ENCODE results near the gene IQCN.
A peak's percentile ranks its signal among the peaks of the same experiment; 100 is the strongest.

Gene IQCN

GRCh38 chr19:18233224-18233825 is 40.9 kb downstream of the IQCN start:
- DNase-seq (ENCODE audit: low read depth): no peak

GRCh38 chr19:18232540-18233223 is 41.6 kb downstream of the IQCN start:
- no peak for DNase-seq (ENCODE audit: low read depth)

- DNase-seq (ENCODE audit: low read depth): no peak
Observed at GRCh38 chr19:18231775-18232174, 42.5 kb downstream of the IQCN start.

GRCh38 chr19:18230941-18231734 is 43.1 kb downstream of the IQCN start:
- no peak for DNase-seq (ENCODE audit: low read depth)

GRCh38 chr19:18229915-18230314 is 44.3 kb downstream of the IQCN start:
- no peak for DNase-seq (ENCODE audit: low read depth)

DNA sequence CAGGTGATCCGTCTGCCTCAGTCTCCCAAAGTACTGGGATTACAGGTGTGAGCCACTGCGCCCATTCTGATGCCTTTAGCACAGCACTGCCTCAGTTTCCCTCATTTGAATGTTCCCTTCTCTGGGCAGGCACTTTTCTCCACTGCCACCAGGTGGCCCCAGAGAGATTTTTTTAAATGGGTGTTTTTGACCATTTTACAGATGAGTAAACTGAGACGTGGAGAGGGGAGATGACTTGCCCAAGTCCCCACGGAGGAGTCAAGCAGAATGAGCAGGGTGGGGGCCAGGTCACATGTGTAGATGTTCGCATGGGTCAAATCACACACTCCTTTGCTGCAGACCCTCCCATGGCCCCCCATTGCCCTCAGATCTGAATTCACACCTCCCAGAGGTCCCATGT is 44.8 kb downstream of the IQCN start:
- DNase-seq (ENCODE audit: low read depth): no peak

- DNase-seq (ENCODE audit: low read depth): no peak
Observed at GRCh38 chr19:18227781-18228271, 46.4 kb downstream of the IQCN start.

DNA sequence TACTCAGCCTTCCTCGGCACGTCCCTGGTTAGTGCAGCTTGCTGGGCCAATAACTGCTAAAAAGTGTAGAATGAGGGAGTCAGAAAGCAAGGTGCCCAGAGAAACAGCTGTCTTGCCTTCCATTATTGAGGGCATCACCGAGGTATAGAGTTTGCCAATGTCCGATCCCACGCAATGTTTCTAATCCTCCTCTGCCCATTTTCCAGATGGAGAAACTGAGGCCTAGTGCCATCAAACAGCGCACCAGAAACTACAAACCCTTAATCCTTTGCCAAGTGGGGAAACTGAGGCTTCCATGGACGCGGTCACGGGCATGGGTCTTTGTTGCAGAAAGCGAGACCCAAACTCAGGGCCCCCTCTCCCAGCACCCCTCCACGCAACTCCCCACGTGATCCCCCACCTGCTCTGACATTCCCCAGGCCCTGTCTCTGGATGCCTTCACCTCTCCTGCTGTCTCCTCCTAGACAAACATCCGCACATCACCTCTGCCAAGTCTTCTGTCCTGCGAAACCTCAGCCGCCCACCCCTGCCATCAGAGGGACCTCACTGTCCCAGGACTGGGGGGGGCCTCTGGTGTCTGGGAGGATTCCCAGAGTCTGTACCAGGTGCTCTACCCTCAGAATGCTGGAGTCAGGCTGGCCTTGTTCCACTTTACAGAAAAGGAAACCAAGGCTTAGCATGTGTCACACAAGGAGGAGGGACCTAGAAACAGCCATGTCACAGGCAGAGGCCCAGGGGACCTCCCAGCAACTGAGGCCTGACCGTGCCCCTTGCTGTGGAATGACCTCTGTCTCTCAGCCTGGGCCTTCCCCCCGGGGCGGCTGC is 47.1 kb downstream of the IQCN start:
- no peak for DNase-seq (ENCODE audit: low read depth)

GRCh38 chr19:18225702-18226468 is 48.4 kb downstream of the IQCN start, which contains the start of gene PDE4C:
Gene PDE4C, minus strand, starts transcription at chr19:18226438. Its CDS starts 23 bp downstream, at chr19:18226415.
- DNase-seq (ENCODE audit: low read depth): no peak

- DNase-seq (ENCODE audit: low read depth): no peak
Observed at GRCh38 chr19:18225355-18225701, 48.9 kb downstream of the IQCN start.

DNA sequence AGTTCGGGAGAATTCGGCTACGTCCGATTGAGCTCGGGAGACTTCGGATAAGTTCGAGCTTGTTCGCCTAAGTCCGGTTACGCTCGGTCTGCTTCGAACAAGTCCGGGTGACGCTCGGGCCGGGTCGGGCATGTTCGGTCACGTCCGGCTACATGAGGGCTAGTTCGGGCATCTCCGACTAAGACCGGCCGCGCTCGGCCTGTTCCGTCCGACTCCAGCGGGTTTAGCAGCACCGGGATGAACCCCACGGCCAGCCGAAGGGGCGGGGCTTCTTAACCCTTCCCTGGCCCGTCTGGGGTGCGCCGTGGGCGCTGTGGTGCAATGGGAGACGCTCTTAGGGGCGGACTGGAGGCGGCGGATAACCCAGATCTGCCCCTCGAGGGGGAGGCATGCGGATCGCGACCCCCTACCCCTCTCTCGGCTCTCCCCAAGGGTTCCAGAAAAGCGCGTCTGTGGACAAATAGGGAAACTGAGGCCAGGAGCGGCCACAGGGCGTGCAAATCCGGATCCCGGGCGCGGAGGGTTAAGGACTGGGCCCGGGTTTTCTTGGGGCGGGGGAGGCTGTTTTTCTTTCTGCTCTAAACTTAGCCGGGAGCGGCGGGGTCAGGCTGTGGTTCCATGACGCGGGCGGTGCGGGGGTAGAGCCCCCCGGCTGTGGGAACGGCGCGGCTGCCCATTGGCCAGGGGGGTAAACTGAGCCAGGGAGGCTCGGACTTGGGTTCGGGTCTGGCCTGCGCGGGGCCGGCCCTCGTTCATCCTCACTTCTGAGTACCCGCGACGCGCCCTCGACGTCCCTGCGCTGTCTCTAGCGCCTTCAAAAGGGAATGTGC is 49.5 kb downstream of the IQCN start:
- peak; percentile 99 for DNase-seq (ENCODE audit: low read depth)

DNA sequence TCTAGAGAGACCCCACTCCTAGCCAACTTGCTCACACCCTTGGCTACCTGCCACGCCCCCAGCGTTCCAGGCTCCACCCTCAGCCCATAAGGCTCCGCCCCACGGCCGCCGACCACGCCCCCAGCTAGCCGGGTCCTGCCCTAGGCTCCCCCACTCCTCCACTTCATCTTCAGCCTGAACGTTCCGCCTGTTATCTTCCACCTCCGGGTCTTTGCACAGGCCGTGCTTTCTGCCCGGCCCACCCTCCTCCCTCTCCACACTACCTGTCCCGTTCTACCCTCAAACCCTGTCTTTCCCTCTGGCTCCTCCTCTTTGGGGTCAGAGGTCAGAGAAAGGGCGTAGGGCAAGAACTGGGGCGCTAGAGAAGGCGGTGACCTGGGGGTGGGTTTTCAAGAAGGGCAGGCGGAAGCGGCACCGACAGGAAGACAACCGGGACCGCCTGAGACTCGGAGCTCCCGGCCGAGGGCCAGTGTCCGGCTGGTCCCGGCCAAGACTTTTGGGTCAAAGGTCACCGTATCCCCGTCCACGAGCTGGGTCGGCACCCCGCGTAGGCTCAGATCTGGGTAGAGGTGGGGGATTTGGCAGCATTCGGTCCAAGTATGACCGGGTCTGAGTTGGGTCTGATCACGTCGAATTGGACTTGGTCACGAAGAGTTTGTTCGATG is 50.3 kb downstream of the IQCN start:
- no peak for DNase-seq (ENCODE audit: low read depth)

GRCh38 chr19:18221815-18222725 is 52.2 kb downstream of the IQCN start:
- no peak for DNase-seq (ENCODE audit: low read depth)

GRCh38 chr19:18220632-18221275 is 53.5 kb downstream of the IQCN start:
- no peak for DNase-seq (ENCODE audit: low read depth)

- DNase-seq (ENCODE audit: low read depth): no peak
Observed at GRCh38 chr19:18219911-18220631, 54.2 kb downstream of the IQCN start.

GRCh38 chr19:18218600-18218999 is 55.7 kb downstream of the IQCN start:
- no peak for DNase-seq (ENCODE audit: low read depth)

DNA sequence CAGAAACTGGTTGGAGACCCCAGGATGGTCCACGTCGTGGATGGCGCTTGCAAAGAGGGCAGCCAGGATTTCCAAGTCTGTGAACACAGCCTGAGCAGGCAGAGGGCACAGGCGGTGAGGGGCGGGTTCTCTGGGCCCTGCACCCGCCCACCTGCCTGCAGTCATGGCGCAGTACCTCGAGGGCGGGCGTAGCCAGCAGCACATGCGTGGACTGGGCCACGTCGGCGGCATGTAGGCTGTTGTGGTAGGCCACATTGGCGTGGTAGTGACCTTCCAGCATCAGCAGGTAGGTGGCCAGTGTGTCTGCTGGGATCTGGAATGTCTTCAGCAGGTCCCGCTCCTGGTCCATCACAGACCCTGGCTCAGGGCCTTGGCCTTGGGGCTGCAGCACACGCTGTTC is 56.1 kb downstream of the IQCN start:
- no peak for DNase-seq (ENCODE audit: low read depth)

GRCh38 chr19:18216789-18217188 is 57.5 kb downstream of the IQCN start:
- no peak for DNase-seq (ENCODE audit: low read depth)

All from fibroblast of the conjunctiva (primary cell).